HCT116 (cell line): Measurements from ENCODE around the gene ARL6IP6. TPM values are rescaled to one million over a fixed set of nuclear protein-coding genes. Genes with fewer than 3 reads are reported as not detected.

ENCODE experiments used
- ATAC-seq: fragments of 200-7000 bp; cut with Tn5 transposase; 2 replicates; pipeline ENCODE4 v1.9.1; 2020; ENCODE audit warnings: mild to moderate bottlenecking, moderate library complexity
- BruUV-seq: library from RNA; stranded (reverse); fragments of 400-500 nt; replicated peaks from 2 replicates; lab custom pipeline; 2021; lab: Mats Ljungman, UMichigan
- CTCF ChIA-PET: fragments of 300-600 bp; sonication (Branson Sonifier 250); formaldehyde crosslinking; loops from one replicate; lab custom pipeline; 2021; ENCODE audit warnings: antibody characterized with exemption; lab: Charles Lee
- POLR2A ChIA-PET: fragments of 300-600, 350-600 bp; sonication (Branson Sonifier 250); formaldehyde crosslinking; loops from one replicate; lab custom pipeline; 2021; ENCODE audit warnings: antibody characterized with exemption; lab: Charles Lee
- RAD21 ChIA-PET, 2 experiments: fragments of 300-600 bp; sonication (Branson Sonifier 250); formaldehyde crosslinking; loops; one replicate each; lab custom pipeline; 2023; ENCODE audit warnings: low total read pairs in 2 of 2; ENCODE audit not compliant: uncharacterized antibody in 2 of 2, unreplicated experiment in 2 of 2, low non-redundant PET in 1 of 2; lab: Charles Lee
- DNase-seq: peaks from one replicate; pipeline ENCODE4 v3.0.0-alpha.2; 2010; ENCODE audit warnings: low read depth, low spot score
- H2AFZ ChIP-seq: fragments of 200-600 bp; shearing (Covaris generic), sonication (generic); 2 replicates; pipeline ENCODE4 v1.6.1; 2017; ENCODE audit warnings: low read depth, mixed run types, mixed read lengths, antibody characterized with exemption, low read length; ENCODE audit not compliant: poor library complexity, severe bottlenecking
- H3K27ac ChIP-seq: 2 replicates; pipeline ENCODE4 v1.5.1; 2012; ENCODE audit warnings: low read depth, low read length
- H3K27me3 ChIP-seq: fragments of 200-600 bp; sonication (generic); 2 replicates; pipeline ENCODE4 v1.6.1; 2016; ENCODE audit warnings: mixed run types, low read length, mixed read lengths; ENCODE audit not compliant: insufficient read depth
- H3K36me3 ChIP-seq, 2 experiments: fragments of 200-500 bp in 1 of 2; fragments of 200-600 bp in 1 of 2; sonication (Bioruptor generic) in 1 of 2; sonication (generic) in 1 of 2; 2 replicates each; pipeline versions ENCODE4 v1.5.1 to v1.6.1; 2014 to 2016; ENCODE audit warnings: low read length in 2 of 2, inconsistent platforms in 1 of 2, mixed read lengths in 1 of 2, mixed run types in 1 of 2; ENCODE audit not compliant: insufficient read depth in 2 of 2, control insufficient read depth in 1 of 2
- H3K4me1 ChIP-seq, 2 experiments: fragments of 200-600 bp in 1 of 2; sonication (generic) in 1 of 2; 2 replicates each; pipeline versions ENCODE4 v1.5.1 to v1.6.1; 2012 to 2017; ENCODE audit warnings: low read length in 2 of 2, inconsistent platforms in 1 of 2, mild to moderate bottlenecking in 1 of 2, mixed read lengths in 1 of 2, mixed run types in 1 of 2, moderate library complexity in 1 of 2; ENCODE audit not compliant: insufficient read depth in 2 of 2, control insufficient read depth in 1 of 2
- H3K4me2 ChIP-seq: fragments of 200-600 bp; sonication (generic); 2 replicates; pipeline ENCODE4 v1.6.1; 2017; ENCODE audit warnings: mixed run types, low read length, mixed read lengths
- H3K4me3 ChIP-seq, 2 experiments: fragments of 200-600 bp in 1 of 2; sonication (generic) in 1 of 2; replicated peaks in 1 of 2; 2 replicates each; pipeline ENCODE4 v1.5.1; 2011 to 2016; ENCODE audit warnings: low read length in 2 of 2, control low read depth in 1 of 2, low read depth in 1 of 2, mild to moderate bottlenecking in 1 of 2, mixed read lengths in 1 of 2, mixed run types in 1 of 2
- H3K79me2 ChIP-seq: fragments of 200-600 bp; sonication (generic); 2 replicates; pipeline ENCODE4 v1.6.1; 2017; ENCODE audit warnings: mild to moderate bottlenecking, mixed run types, low read length, moderate library complexity, mixed read lengths; ENCODE audit not compliant: insufficient read depth
- H3K9ac ChIP-seq: fragments of 200-600 bp; sonication (generic); 2 replicates; pipeline ENCODE4 v1.6.1; 2016; ENCODE audit warnings: low read length, mixed read lengths
- H3K9me2 ChIP-seq: fragments of 200-600 bp; sonication (generic), shearing (Covaris generic); 2 replicates; pipeline ENCODE4 v1.6.1; 2017; ENCODE audit warnings: mixed run types, mild to moderate bottlenecking, moderate library complexity; ENCODE audit not compliant: insufficient read depth
- H3K9me3 ChIP-seq, 2 experiments: fragments of 200-500 bp in 1 of 2; fragments of 200-600 bp in 1 of 2; sonication (Bioruptor generic) in 1 of 2; sonication (generic) in 1 of 2; 2 replicates each; pipeline ENCODE4 v1.6.1; 2014 to 2017; ENCODE audit warnings: low read length in 2 of 2, mixed read lengths in 2 of 2, inconsistent platforms in 1 of 2, low read depth in 1 of 2, mild to moderate bottlenecking in 1 of 2, mixed run types in 1 of 2, moderate library complexity in 1 of 2; ENCODE audit not compliant: control insufficient read depth in 1 of 2, insufficient read depth in 1 of 2
- H4K20me1 ChIP-seq: fragments of 200-600 bp; sonication (generic), shearing (Covaris generic); 2 replicates; pipeline ENCODE4 v1.6.1; 2017; ENCODE audit warnings: mixed run types, mild to moderate bottlenecking, moderate library complexity; ENCODE audit not compliant: insufficient read depth
- CBX3 ChIP-seq: IDR thresholded peaks from 2 replicates; pipeline ENCODE4 v1.6.1; 2012; ENCODE audit warnings: low read depth
- CEBPB ChIP-seq: IDR thresholded peaks from 2 replicates; pipeline ENCODE4 v1.6.1; 2012; ENCODE audit warnings: low read depth
- EGR1 ChIP-seq: IDR thresholded peaks from 2 replicates; pipeline ENCODE4 v1.6.1; 2012; ENCODE audit warnings: low read depth
- ELF1 ChIP-seq: IDR thresholded peaks from 2 replicates; pipeline ENCODE4 v1.6.1; 2012; ENCODE audit warnings: low read depth, borderline replicate concordance
- EZH2 ChIP-seq: fragments of 200-600 bp; sonication (generic); IDR thresholded peaks from 2 replicates; pipeline ENCODE4 v1.6.1; 2017; ENCODE audit warnings: antibody characterized with exemption, mixed run types
- EZH2phosphoT487 ChIP-seq: fragments of 200-600 bp; IDR thresholded peaks from 2 replicates; pipeline ENCODE4 v1.6.1; 2018; ENCODE audit warnings: antibody characterized with exemption, borderline replicate concordance
- POLR2AphosphoS5 ChIP-seq: IDR thresholded peaks from 2 replicates; pipeline ENCODE4 v1.6.1; 2011; ENCODE audit warnings: mild to moderate bottlenecking, low read depth, low read length, moderate library complexity
- SIN3A ChIP-seq: IDR thresholded peaks from 2 replicates; pipeline ENCODE4 v1.6.1; 2012; ENCODE audit warnings: low read depth
- SRF ChIP-seq: IDR thresholded peaks from 2 replicates; pipeline ENCODE4 v1.6.1; 2012; ENCODE audit warnings: low read depth
- TCF7L2 ChIP-seq: IDR thresholded peaks from 2 replicates; pipeline ENCODE4 v1.7.0; 2011; ENCODE audit warnings: borderline replicate concordance, inconsistent platforms; ENCODE audit not compliant: insufficient read depth, insufficient read length; ENCODE audit errors: extremely low read depth
- YY1 ChIP-seq: IDR thresholded peaks from 2 replicates; pipeline ENCODE4 v1.6.1; 2011; ENCODE audit warnings: low read length, low read depth, moderate library complexity, mild to moderate bottlenecking; ENCODE audit not compliant: insufficient replicate concordance; ENCODE audit errors: extremely low read depth
- ZNF274 ChIP-seq: fragments of 200-500 bp; sonication (Bioruptor generic); IDR thresholded peaks from 2 replicates; pipeline ENCODE4 v1.6.1; 2014; ENCODE audit warnings: mild to moderate bottlenecking, low read depth, low read length, inconsistent platforms
- intact Hi-C: fragments of 100-400 bp; cut with micrococcal nuclease; formaldehyde crosslinking; loops from 2 replicates; pipeline ENCODE4 v1.10.0; 2022
- total RNA-seq: library from RNA; stranded (reverse); gene quantifications from one replicate; pipeline ENCODE4 v1.2.1, GENCODE V29; 2021; ENCODE audit not compliant: unreplicated experiment
- TF ChIP-seq, protein P1 (sequence below): IDR thresholded peaks from 2 replicates; pipeline ENCODE4 v1.6.1; 2012; ENCODE audit warnings: low read depth
- TF ChIP-seq, protein P2 (sequence below), 3 experiments: fragments of 200-600 bp in 1 of 3; sonication (generic) in 1 of 3; IDR thresholded peaks in 2 of 3; conservative IDR thresholded peaks in 1 of 3; 2 replicates each; pipeline ENCODE4 v1.5.1; 2012 to 2017; ENCODE audit warnings: low read depth in 2 of 3, low read length in 2 of 3, antibody characterized with exemption in 1 of 3, borderline replicate concordance in 1 of 3, control low read depth in 1 of 3, mild to moderate bottlenecking in 1 of 3, mixed read lengths in 1 of 3, mixed run types in 1 of 3, moderate library complexity in 1 of 3; ENCODE audit not compliant: insufficient read depth in 1 of 3

ARL6IP6 gene
- total RNA-seq, 1 experiment from 2014 or later = 37.8 TPM

DNA sequence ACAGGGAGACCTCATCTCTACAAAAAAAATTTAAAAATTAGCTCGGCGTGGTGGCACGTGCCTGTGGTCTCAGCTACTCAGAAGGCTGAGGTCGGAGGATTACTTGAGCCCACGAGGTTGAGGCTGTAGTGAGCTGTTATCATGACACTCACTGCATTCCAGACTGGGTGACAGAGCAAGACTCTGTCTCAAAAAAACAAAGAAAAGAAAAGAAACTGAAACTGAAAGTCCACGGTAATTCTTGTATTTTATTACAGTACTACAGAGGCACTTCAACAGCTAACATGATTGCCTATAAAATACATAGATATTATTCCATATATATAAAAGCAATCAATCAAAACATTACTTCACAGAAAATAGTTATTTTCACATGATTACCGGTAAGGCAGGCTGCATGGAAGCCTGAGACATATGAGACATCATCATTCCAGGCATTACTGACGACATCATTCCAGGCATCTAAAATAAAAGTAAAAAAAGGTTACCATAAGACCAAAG lies 24.2 kb upstream of the ARL6IP6 start (continued):
- TF ChIP-seq ZNF274 = no peak
- no peak for TF ChIP-seq EGR1
- TF ChIP-seq ELF1 = no peak
- TF ChIP-seq, protein P1, sequence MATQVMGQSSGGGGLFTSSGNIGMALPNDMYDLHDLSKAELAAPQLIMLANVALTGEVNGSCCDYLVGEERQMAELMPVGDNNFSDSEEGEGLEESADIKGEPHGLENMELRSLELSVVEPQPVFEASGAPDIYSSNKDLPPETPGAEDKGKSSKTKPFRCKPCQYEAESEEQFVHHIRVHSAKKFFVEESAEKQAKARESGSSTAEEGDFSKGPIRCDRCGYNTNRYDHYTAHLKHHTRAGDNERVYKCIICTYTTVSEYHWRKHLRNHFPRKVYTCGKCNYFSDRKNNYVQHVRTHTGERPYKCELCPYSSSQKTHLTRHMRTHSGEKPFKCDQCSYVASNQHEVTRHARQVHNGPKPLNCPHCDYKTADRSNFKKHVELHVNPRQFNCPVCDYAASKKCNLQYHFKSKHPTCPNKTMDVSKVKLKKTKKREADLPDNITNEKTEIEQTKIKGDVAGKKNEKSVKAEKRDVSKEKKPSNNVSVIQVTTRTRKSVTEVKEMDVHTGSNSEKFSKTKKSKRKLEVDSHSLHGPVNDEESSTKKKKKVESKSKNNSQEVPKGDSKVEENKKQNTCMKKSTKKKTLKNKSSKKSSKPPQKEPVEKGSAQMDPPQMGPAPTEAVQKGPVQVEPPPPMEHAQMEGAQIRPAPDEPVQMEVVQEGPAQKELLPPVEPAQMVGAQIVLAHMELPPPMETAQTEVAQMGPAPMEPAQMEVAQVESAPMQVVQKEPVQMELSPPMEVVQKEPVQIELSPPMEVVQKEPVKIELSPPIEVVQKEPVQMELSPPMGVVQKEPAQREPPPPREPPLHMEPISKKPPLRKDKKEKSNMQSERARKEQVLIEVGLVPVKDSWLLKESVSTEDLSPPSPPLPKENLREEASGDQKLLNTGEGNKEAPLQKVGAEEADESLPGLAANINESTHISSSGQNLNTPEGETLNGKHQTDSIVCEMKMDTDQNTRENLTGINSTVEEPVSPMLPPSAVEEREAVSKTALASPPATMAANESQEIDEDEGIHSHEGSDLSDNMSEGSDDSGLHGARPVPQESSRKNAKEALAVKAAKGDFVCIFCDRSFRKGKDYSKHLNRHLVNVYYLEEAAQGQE = no peak

DNA sequence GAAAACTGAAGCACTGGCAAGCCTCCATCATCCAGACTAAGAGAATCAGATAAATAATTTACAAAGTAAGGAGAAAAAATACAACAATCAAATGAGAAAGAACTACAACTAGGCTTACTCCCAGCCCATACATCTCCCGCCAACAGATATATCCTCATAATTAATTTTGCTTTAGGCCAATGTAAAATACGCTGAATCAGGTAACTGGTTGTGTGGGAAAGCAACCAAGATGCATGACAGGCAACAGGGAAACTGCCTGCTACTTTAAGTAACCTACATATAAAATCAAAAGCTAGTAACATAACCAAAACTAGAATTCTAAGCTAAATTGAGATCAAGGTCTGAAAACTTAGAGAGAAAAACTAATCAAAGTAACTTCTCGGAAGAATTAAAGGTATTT lies 22.7 kb upstream of the ARL6IP6 start:
- TF ChIP-seq TCF7L2 (no peak), YY1 (no peak), EZH2phosphoT487 (no peak), ZNF274 (no peak), CBX3 (no peak), CEBPB (no peak), SIN3A (no peak), SRF (no peak), EZH2 (no peak), POLR2AphosphoS5 (no peak)
- TF ChIP-seq, protein P2, sequence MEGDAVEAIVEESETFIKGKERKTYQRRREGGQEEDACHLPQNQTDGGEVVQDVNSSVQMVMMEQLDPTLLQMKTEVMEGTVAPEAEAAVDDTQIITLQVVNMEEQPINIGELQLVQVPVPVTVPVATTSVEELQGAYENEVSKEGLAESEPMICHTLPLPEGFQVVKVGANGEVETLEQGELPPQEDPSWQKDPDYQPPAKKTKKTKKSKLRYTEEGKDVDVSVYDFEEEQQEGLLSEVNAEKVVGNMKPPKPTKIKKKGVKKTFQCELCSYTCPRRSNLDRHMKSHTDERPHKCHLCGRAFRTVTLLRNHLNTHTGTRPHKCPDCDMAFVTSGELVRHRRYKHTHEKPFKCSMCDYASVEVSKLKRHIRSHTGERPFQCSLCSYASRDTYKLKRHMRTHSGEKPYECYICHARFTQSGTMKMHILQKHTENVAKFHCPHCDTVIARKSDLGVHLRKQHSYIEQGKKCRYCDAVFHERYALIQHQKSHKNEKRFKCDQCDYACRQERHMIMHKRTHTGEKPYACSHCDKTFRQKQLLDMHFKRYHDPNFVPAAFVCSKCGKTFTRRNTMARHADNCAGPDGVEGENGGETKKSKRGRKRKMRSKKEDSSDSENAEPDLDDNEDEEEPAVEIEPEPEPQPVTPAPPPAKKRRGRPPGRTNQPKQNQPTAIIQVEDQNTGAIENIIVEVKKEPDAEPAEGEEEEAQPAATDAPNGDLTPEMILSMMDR (IDR thresholded peaks at IDR 0.05 in 2 of 3, conservative IDR thresholded peaks at IDR 0.05 in 1 of 3; ENCODE audit: borderline replicate concordance in 1 of 3, insufficient read depth in 1 of 3, low read depth in 2 of 3, low read length in 2 of 3) = no peak
- TF ChIP-seq, all 23 proteins: peak for 0
- H2AFZ ChIP-seq = no peak overlapping the region
- no peaks in the 10 kb centered on the region for H3K9me3 ChIP-seq
- H3K27me3 ChIP-seq = no peaks in the 10 kb centered on the region
- ATAC-seq (no peak), DNase-seq (no peak)
- H3K4me1 ChIP-seq = no peaks in the 10 kb centered on the region
- no peaks in the 10 kb centered on the region for H3K9me2 ChIP-seq
- ChIA-PET POLR2A (no interaction called here), RAD21 (interaction anchor here in 1 of 2 experiments (0.7 kb wide), 1 partner anchor 509 kb away, joined by 4 read pairs; no protein-coding TSS in a partner anchor), CTCF (no interaction called here)
- H3K9ac ChIP-seq = no peak overlapping the region
- no peak overlapping the region for H3K27ac ChIP-seq
- intact Hi-C loops = no loop called here
- no peak overlapping the region for H3K4me2 ChIP-seq
- peaks cover 49% of the 10 kb centered on the region; the same call in 1 of the 2 replicates for H4K20me1 ChIP-seq
- peaks cover 99% of the 10 kb centered on the region for H3K79me2 ChIP-seq
- BruUV-seq = no TSS peak
- no peak overlapping the region for H3K4me3 ChIP-seq
- H3K36me3 ChIP-seq = peaks cover 5 to 12% of the 10 kb centered on the region in 2 experiments; a peak in 2 of 4 replicates
